HepG2 (cell line): ENCODE measurements around the gene CYSRT1. TPM values are rescaled to one million over a fixed set of nuclear protein-coding genes. Genes with fewer than 3 reads are reported as not detected.

Source experiments
- AKAP8 ChIP-seq: sonication (generic); formaldehyde crosslinking; IDR thresholded peaks from 2 replicates; pipeline ENCODE4 v1.5.1; 2020; ENCODE audit warnings: mild to moderate bottlenecking, missing genetic modification reagents
- ATF7 ChIP-seq, 2 experiments: fragments of 450-650 bp in 1 of 2; sonication (generic) in 1 of 2; formaldehyde crosslinking in 1 of 2; IDR thresholded peaks; 2 replicates each; pipeline versions ENCODE4 v1.4.0 to v1.6.1; 2016 to 2020; ENCODE audit warnings: antibody characterized with exemption in 1 of 2, mild to moderate bottlenecking in 1 of 2, missing genetic modification reagents in 1 of 2
- FOXO1 ChIP-seq: sonication (generic); formaldehyde crosslinking; IDR thresholded peaks from 2 replicates; pipeline ENCODE4 v1.4.0; 2020; ENCODE audit warnings: missing genetic modification reagents
- FOXO4 ChIP-seq: sonication (generic); formaldehyde crosslinking; conservative IDR thresholded peaks from 2 replicates; pipeline ENCODE4 v1.8.1; 2023; ENCODE audit warnings: missing genetic modification reagents
- IRF9 ChIP-seq: sonication (generic); formaldehyde crosslinking; IDR thresholded peaks from 2 replicates; pipeline ENCODE4 v1.8.0; 2022; ENCODE audit warnings: missing genetic modification reagents, mild to moderate bottlenecking, borderline replicate concordance
- KDM6A ChIP-seq: IDR thresholded peaks from 2 replicates; pipeline ENCODE4 v1.6.1; 2016; ENCODE audit warnings: low read depth
- KLF6 ChIP-seq: IDR thresholded peaks from 2 replicates; pipeline ENCODE4 v1.8.0; 2016; ENCODE audit warnings: missing biosample characterization, missing genetic modification reagents
- MIXL1 ChIP-seq: IDR thresholded peaks from 2 replicates; pipeline ENCODE4 v1.6.1; 2016
- MTF1 ChIP-seq: sonication (generic); formaldehyde crosslinking; IDR thresholded peaks from 2 replicates; pipeline ENCODE4 v1.5.0; 2020; ENCODE audit warnings: missing genetic modification reagents
- RARG ChIP-seq: sonication (generic); formaldehyde crosslinking; IDR thresholded peaks from 2 replicates; pipeline ENCODE4 v1.4.0; 2020; ENCODE audit warnings: low read depth, mild to moderate bottlenecking, missing genetic modification reagents
- SOX5 ChIP-seq: IDR thresholded peaks from 2 replicates; pipeline ENCODE4 v1.6.1; 2016; ENCODE audit warnings: borderline replicate concordance
- SPEN ChIP-seq: sonication (generic); formaldehyde crosslinking; IDR thresholded peaks from 2 replicates; pipeline ENCODE4 v1.5.1; 2020; ENCODE audit warnings: low read depth, mild to moderate bottlenecking, missing genetic modification reagents
- TSC22D2 ChIP-seq: sonication (generic); formaldehyde crosslinking; IDR thresholded peaks from 2 replicates; pipeline ENCODE4 v1.5.1; 2020; ENCODE audit warnings: missing genetic modification reagents, mild to moderate bottlenecking, borderline replicate concordance
- ZBTB46 ChIP-seq: sonication (generic); formaldehyde crosslinking; IDR thresholded peaks from 2 replicates; pipeline ENCODE4 v1.4.0; 2020; ENCODE audit warnings: mild to moderate bottlenecking, missing genetic modification reagents, borderline replicate concordance
- ZNF160 ChIP-seq: sonication (generic); formaldehyde crosslinking; IDR thresholded peaks from 2 replicates; pipeline ENCODE4 v1.8.0; 2022; ENCODE audit warnings: mild to moderate bottlenecking, inconsistent platforms, missing genetic modification reagents
- ZNF207 ChIP-seq: fragments of 450-650 bp; IDR thresholded peaks from 2 replicates; pipeline ENCODE4 v1.6.1; 2016; ENCODE audit warnings: antibody characterized with exemption, borderline replicate concordance
- ZNF296 ChIP-seq: sonication (generic); formaldehyde crosslinking; conservative IDR thresholded peaks from 2 replicates; pipeline ENCODE4 v1.5.0; 2020; ENCODE audit warnings: mild to moderate bottlenecking, missing genetic modification reagents
- ZNF552 ChIP-seq: sonication (generic); formaldehyde crosslinking; IDR thresholded peaks from 2 replicates; pipeline ENCODE4 v1.9.0; 2022; ENCODE audit warnings: missing genetic modification reagents, mild to moderate bottlenecking, borderline replicate concordance
- ZNF607 ChIP-seq: sonication (generic); formaldehyde crosslinking; IDR thresholded peaks from 2 replicates; pipeline ENCODE4 v1.5.1; 2020; ENCODE audit warnings: missing genetic modification reagents, mild to moderate bottlenecking, borderline replicate concordance
- ZNF775 ChIP-seq: sonication (generic); formaldehyde crosslinking; IDR thresholded peaks from 2 replicates; pipeline ENCODE4 v1.4.0; 2020; ENCODE audit warnings: missing genetic modification reagents, mild to moderate bottlenecking, moderate library complexity, borderline replicate concordance
- ZNF782 ChIP-seq: sonication (generic); formaldehyde crosslinking; IDR thresholded peaks from 2 replicates; pipeline ENCODE4 v1.4.0; 2020; ENCODE audit warnings: missing genetic modification reagents, mild to moderate bottlenecking, borderline replicate concordance
- polyA plus RNA-seq, 8 experiments: library from polyadenylated mRNA; depleted of rRNA in 3 of 8; stranded (reverse) in 7 of 8; unstranded in 1 of 8; fragments of >200 nt; fragmentation: Illumina TruSeq in 4 of 8; extraction: Trizol in 4 of 8; gene quantifications; 2 replicates each; pipeline versions ENCODE4 v1.2.1 to v1.2.3, GENCODE V29; 2011 to 2016; ENCODE audit warnings: low read depth in 4 of 8, missing spikeins in 1 of 8, mixed read lengths in 1 of 8; ENCODE audit not compliant: insufficient read depth in 1 of 8
- total RNA-seq, 5 experiments: library from RNA; depleted of rRNA; stranded (reverse); fragments of >200 nt; fragmentation: Illumina TruSeq; extraction: Trizol; gene quantifications; 2 replicates each; pipeline ENCODE4 v1.2.3, GENCODE V29; 2016; ENCODE audit warnings: low read depth in 1 of 5
- TF ChIP-seq, protein P1 (sequence below): sonication (generic); formaldehyde crosslinking; IDR thresholded peaks from 2 replicates; pipeline ENCODE4 v1.8.1; 2023; ENCODE audit warnings: mild to moderate bottlenecking, moderate library complexity, missing genetic modification reagents

Gene CYSRT1
- total and polyA plus RNA-seq, 2 of the 13 experiments (the other 11 are each of a cell fraction or from before 2014, with no cell fraction given) = 1.5 to 2.1 TPM

GRCh38 chr9:137240318-137240840, 15.4 kb downstream of the CYSRT1 start (continued):
- TF ChIP-seq ZNF160 (peak; percentile 83), TSC22D2 (no peak), KLF6 (CRISPR knock-in tag) (peak; percentile 57), ZBTB46 (CRISPR knock-in tag) (no peak), RARG (0 out of 2 replicates have a peak, but pooled peaks have one; percentile 59), AKAP8 (CRISPR knock-in tag) (peak; percentile 81), IRF9 (peak; percentile 80; the same call in 1 of the 2 replicates), SOX5 (CRISPR knock-in tag) (peak; percentile 25; the same call in 1 of the 2 replicates), ZNF296 (peak; percentile 57; the same call in 1 of the 2 replicates), FOXO4 (CRISPR knock-in tag) (0 out of 2 replicates have a peak, but pooled peaks have one; percentile 66), ATF7 (IDR thresholded peaks at IDR 0.05) (no peak), ATF7 (CRISPR knock-in tag; IDR thresholded peaks at IDR 0.05) (no peak; the same call in 1 of the 2 replicates), KDM6A (CRISPR knock-in tag) (peak; percentile 20; the same call in 1 of the 2 replicates), ZNF552 (CRISPR knock-in tag) (0 out of 2 replicates have a peak, but pooled peaks have one; percentile 67), MTF1 (no peak), MIXL1 (CRISPR knock-in tag) (no peak), ZNF607 (CRISPR knock-in tag) (peak; percentile 68), ZNF782 (CRISPR knock-in tag) (peak; percentile 93), ZNF775 (no peak), FOXO1 (no peak), SPEN (peak; percentile 78; the same call in 1 of the 2 replicates), ZNF207 (no peak)
- TF ChIP-seq, protein P1, sequence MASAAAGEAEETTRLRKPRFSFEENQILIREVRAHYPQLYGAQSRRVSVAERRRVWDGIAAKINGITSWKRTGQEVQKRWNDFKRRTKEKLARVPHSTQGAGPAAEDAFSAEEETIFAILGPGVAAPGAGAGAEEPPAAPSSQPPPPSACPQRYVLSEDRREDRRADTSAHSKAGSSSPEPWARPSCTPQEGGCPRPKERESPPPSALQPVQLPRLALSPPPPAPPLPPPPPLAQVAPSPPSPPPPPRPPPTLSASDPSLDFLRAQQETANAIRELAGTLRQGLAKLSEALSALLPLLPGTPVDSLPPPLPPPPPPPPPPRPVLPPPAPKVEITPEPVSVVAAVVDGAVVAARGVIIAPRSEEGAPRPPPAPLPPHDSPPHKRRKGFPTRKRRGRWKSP (CRISPR knock-in tag) = peak; percentile 99
